HG02885 (cell line): ENCODE results near the gene NDST1.

Experiments
- ATAC-seq: cut with Tn5 transposase; IDR thresholded peaks from one replicate; pipeline ENCODE4 v1.9.1; 2021; ENCODE audit warnings: mild to moderate bottlenecking; ENCODE audit not compliant: unreplicated experiment, poor library complexity

NDST1 gene

DNA sequence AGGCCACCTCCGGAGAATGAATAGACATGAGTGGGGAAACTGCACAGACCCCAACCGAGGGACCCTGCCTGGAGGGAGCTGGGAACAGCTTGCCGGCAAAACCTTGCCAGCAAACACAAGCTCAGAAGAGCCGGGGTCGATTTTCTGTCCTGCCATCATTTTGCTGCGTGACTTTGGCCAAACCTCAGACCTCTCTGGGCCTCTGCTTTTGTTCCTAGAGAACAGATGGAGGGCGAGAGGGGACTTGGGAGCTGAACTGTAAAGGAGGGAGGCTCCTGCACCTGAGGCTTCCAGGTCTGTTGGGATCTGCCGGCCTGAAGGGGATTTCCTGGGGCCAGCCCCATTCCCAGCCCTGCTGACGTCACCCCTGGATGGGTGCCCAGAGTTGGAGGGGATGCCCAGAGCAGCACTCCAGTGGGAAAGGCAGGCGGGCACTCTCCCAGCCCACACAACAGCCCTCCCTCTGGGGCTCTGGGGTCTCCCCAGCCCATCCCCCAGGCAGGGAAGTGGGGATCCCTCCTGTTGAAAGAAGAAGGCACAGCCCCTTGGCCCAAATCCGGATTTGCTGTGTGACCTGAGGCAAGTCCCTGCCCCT, 92.1 kb downstream of the NDST1 start:
- ATAC-seq = no peak

DNA sequence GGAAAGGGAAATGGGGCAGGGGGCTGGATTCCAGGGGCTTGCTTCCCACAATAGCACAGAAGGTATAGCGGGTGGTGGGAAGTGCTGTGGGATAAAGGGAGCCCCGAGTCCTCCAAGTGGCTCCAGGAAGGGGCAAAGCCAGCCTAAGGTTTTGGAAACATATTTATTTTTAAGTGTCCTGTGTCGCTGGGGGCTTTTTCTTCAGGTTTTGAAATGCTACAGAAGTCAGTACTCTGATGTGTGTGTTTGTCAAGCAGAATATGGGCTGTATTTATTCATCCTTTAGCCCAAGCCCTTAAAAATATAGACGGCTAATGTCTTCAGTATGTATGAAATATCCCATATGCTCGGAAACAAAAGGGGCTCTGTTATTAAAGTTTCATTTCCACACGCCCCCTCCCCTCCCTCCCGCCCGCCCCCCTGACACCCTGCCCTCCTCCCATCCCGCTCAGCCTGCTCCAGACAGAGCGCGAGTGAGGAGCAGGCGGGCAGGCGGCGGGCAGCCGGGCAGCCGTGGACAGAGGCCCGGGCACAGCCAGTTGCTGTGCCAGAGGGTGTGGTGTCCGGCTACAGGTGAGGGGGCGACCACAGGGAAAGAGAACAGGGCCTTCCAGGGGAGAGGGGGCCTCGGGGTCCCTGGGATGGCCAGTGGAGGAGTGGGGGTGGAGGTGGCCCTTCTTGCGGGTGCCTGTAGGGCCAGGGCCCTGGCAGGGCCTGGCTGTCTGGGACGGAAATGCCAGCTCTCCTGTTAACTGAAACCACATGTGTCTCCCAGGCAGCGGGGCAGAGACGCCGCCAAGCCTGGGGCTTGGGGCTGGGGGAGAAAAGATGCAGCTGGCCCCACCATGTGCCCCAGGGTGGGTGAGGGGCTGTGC, 92.9 kb downstream of the NDST1 start:
- ATAC-seq = no peak

DNA sequence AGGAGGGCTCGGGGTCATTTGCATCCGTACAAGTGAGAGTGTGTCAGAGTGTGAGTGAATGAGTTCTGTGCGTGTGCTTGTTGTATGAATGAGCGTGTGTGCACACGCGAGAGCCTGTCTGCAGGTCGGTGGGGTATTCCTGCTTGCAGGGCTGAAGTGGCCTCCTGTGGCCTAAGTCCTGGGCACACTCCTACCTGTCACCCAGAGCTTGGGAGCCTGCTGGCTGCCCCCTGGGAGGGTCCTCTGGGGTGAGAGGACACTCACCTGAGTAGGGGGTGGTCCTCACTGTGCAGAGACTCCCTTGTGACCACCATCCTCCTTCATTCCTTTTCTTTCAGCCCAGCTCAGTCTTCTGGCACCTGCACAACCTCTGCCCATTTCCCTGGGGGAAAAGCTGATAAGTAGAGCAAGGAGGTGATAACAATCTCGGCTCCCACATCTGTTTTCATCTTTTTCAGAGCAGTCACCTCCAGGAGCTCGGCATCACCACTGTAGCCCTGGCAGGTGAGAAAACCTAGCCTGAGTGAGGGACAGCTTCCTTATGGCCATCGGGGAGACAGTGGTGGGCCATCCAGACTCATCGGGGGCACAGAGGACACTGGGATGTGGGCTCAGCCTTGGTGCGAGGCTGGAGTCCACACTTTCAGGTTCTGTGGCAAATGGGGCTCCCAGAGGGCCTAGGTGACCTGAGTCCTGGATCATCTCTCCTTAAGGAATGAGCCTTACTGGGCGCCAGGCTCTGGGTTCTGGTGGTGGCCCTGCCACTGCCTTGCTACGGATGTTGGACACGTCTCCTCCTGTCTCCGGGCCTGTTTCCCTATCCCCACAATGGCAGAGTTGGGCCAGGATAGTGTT, 93.8 kb downstream of the NDST1 start:
- no peak for ATAC-seq

DNA sequence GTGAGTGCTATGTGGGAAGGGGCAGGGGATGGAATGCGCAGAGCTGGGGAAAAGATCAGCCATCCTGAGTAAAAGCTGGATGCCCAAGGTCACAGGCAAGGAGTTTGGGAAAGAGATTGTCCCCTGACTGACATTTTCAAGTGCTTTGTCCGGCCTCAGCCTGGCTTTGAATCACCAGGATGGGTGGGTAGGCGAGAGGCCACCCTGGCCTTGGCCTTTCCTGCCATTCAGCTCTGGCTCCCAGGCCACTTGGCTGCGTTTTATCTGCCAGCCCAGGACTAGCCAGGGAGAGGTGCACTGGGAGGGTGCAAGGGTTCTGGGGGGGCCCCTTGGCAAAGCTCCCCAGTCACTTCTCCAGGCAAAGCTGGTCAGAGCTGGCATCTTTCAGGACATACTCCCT, 95.1 kb downstream of the NDST1 start:
- no peak for ATAC-seq

DNA sequence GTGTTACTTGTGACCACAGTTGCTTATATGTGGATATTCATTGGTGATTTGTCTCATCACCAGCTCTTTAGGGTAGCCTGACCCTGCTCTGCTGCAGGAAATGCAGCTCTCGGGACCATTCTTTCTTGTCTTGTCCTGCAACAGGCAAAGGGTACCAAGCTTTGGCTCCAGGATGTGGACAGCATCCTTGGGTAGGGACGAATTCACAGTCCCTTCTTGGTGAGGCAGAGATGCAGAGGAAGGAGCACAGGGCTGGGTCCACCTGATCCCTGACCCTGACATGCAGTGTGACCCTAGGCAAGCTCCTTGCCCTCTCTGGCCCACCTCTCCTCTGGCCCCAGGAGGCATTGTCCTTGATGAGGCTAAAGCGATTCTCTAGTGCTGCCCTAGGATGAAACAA, 95.6 kb downstream of the NDST1 start:
- ATAC-seq = no peak

DNA sequence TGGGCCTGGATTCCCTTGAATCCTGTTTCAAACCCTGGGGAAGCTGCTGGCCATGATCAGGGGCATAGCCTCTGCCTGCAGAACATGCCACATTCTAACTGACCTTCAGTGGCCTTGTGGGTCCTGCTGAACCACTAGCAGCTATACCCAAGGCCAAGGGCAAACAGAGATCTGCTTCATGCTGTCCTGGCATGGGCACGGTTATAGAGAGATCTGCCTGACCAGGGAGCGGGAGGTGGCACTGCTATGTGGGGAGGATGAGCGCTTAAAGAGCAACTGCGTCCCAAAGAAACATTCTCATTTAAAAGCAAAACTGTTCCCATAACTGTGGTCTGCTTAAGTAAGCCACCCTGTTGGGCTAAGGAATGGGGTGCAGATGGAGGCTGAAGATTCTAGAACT, 96.1 kb downstream of the NDST1 start:
- no peak for ATAC-seq

DNA sequence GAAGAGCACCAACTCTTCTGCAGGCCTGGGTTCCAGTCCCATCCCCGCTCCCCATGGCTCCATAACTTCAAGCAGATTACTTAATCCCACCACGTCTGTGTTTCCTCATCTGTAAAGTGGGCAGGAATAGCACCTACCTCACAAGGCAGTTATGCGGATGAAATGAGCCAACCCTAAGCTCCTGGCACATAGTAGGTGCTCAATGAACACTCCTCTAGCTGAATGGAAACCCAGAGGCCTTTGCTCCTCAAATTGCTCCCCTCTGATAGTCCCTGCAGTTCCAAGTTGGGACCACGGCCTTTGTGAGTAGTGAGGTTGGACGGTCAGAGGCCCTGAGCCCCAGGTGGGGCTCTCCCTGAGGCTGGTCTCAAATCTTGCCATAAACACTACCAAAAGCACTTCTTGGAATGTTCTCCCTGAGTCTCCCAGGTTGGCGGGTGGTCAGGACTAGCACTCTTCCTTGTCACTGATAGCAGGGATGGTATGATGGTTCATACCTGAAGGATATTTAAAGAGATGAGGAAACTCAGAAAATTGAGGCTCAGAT, 97.0 kb downstream of the NDST1 start:
- no peak for ATAC-seq

DNA sequence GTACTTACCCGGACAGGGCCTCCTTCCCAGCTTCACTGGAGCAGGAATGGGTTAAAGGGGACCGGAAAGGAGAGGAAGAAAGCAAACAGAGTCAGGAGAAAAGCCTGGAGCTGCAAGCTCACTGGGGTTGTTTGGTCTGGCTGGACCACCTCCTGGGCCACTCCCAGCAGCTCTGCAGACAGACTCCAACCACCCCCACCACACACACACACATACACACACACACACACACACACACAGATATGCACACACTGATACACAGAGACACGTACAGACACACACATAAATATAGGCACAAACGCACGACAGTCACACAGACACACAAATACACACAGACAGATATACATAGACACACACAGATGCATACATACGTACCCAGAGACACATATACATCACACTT, 97.6 kb downstream of the NDST1 start:
- no peak for ATAC-seq

DNA sequence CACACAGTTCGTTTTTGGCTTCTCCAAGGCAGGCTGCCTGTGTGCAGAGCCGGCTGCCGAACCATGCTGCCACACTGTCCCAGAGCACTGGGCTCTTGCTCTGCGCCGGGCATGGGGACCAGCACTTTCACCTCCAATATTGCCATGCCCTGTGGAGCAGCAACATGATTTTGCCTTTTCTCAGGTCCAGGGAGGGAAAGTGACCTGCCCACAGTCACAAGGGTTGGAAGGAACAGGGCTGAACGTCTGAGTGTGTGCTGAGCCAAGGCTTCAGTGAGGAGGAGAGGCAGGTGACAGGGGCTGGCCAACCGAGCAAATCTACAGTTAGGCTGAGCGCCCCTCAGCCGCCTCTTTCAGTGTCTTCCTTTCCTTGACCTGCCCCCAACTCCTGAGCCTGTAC, 98.5 kb downstream of the NDST1 start:
- ATAC-seq = no peak

DNA sequence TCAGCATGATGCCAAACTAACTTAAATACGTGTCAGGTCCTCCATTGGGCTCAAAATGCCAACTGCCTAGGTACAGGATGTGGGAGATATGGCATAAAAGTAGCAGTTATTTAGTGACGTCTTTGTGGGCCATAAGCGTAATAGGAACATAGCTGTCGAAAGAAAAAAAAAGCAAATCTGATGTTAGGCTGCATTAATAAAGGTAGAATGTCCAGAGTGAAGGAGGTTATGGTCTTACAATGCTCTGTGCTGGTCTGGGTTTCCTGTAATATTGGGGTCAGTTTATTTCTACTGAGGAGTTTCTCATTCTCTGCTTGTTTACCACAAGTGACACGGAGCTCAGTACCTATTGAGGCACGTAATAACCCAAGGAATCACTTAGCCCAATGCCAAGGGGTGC, 99.2 kb downstream of the NDST1 start:
- ATAC-seq = no peak
